K562 (cell line): ENCODE results near the gene HDHD3.

Experiments used
- CTCF ChIP-seq, 3 experiments: IDR thresholded peaks in 2 of 3; conservative IDR thresholded peaks in 1 of 3; 2 replicates each; pipeline ENCODE4 v1.5.1; 2011 to 2012; ENCODE audit warnings: low read length in 3 of 3, mild to moderate bottlenecking in 3 of 3, control low read depth in 2 of 3, improper control_type of control experiment in 1 of 3, inconsistent platforms in 1 of 3, low read depth in 1 of 3, mixed read lengths in 1 of 3, moderate library complexity in 1 of 3; ENCODE audit not compliant: insufficient read depth in 2 of 3
- PKNOX1 ChIP-seq: fragments of 450-650 bp; IDR thresholded peaks from 2 replicates; pipeline ENCODE4 v1.6.1; 2016
- POLR2A ChIP-seq: fragments of 450-650 bp; conservative IDR thresholded peaks from 2 replicates; pipeline ENCODE4 v1.6.1; 2016
- RFX5 ChIP-seq: IDR thresholded peaks from 2 replicates; pipeline ENCODE4 v1.6.1; 2011; ENCODE audit warnings: low read depth, mild to moderate bottlenecking, improper control_type of control experiment, low read length
- ZNF512 ChIP-seq: IDR thresholded peaks from 2 replicates; pipeline ENCODE4 v1.6.1; 2016; ENCODE audit warnings: missing genetic modification characterization, missing compliant biosample characterization

GRCh38 chr9:113397203-113397631 lies 20.4 kb upstream of the HDHD3 start:
- TF ChIP-seq POLR2A = no peak
- no peak for TF ChIP-seq ZNF512 (tag)
- TF ChIP-seq PKNOX1 = no peak
- TF ChIP-seq CTCF (IDR thresholded peaks at IDR 0.05 in 2 of 3, conservative IDR thresholded peaks at IDR 0.05 in 1 of 3; ENCODE audit: insufficient read depth in 2 of 3, low read depth in 1 of 3, low read length in 3 of 3) = no peak
- TF ChIP-seq RFX5 = no peak
